ENCODE results near the gene ITFG2.

DNA sequence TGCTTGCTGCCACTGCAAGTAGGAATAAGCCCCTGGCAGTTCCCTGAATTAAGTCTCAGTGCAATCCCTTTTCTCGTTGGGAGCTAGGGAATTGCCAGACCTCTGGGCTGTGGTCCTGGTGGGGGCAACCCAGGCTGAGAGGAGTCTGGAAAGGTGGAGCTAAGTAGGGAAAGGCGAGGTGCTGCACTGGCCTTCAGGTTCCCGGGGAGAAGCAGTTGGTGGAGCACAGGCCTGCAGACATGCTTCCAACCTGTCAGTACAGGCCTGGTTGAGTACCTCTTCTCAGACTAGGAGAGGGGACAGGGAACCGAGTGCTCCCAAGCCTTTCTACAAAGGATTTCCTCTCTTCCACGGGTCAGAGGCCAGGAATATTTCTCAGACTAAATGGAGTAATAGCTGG is 20.9 kb downstream of the ITFG2 start:
- TF ChIP-seq, protein P1, sequence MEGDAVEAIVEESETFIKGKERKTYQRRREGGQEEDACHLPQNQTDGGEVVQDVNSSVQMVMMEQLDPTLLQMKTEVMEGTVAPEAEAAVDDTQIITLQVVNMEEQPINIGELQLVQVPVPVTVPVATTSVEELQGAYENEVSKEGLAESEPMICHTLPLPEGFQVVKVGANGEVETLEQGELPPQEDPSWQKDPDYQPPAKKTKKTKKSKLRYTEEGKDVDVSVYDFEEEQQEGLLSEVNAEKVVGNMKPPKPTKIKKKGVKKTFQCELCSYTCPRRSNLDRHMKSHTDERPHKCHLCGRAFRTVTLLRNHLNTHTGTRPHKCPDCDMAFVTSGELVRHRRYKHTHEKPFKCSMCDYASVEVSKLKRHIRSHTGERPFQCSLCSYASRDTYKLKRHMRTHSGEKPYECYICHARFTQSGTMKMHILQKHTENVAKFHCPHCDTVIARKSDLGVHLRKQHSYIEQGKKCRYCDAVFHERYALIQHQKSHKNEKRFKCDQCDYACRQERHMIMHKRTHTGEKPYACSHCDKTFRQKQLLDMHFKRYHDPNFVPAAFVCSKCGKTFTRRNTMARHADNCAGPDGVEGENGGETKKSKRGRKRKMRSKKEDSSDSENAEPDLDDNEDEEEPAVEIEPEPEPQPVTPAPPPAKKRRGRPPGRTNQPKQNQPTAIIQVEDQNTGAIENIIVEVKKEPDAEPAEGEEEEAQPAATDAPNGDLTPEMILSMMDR (IDR thresholded peaks at IDR 0.05): no peak
- TF ChIP-seq EP300 (IDR thresholded peaks at IDR 0.05) (no peak), POLR2A (IDR thresholded peaks at IDR 0.05) (no peak)

Data from ovary (tissue), 3 donors.